Measurements from ENCODE around the gene CDADC1.
A peak's percentile ranks its signal among the peaks of the same experiment; 100 is the strongest.

Gene CDADC1

GRCh38 chr13:49300739-49301589 lies 53.2 kb downstream of the CDADC1 start:
- ChIA-PET POLR2A (no interaction called here), CTCF (interaction anchor here (0.7 to 9.5 kb wide), 24 partner anchors 10 to 458 kb away, joined by 3 to 115 read pairs (median 5); partner anchors contain the start of genes CAB39L and SETDB2)
- DNase-seq (ENCODE audit: low read depth, low spot score): no peak
- no peak overlapping the region for H3K4me3 ChIP-seq (ENCODE audit: low read depth, low read length)
- peak; percentile 76 for TF ChIP-seq CTCF (IDR thresholded peaks at IDR 0.05; ENCODE audit: insufficient read depth, low read length, missing control alignments)

GRCh38 chr13:49302222-49302621 lies 54.5 kb downstream of the CDADC1 start:
- POLR2A ChIA-PET: no interaction called here
- TF ChIP-seq CTCF (IDR thresholded peaks at IDR 0.05; ENCODE audit: insufficient read depth, low read length, missing control alignments): no peak
- no peak for DNase-seq (ENCODE audit: low read depth, low spot score)
- no peak overlapping the region for H3K4me3 ChIP-seq (ENCODE audit: low read depth, low read length)
- CTCF ChIA-PET: interaction anchor here (1.1 to 9.5 kb wide), 11 partner anchors 8 to 306 kb away, joined by 3 to 115 read pairs (median 11); partner anchors contain the start of genes CAB39L and SETDB2

GRCh38 chr13:49302817-49303216 lies 55.1 kb downstream of the CDADC1 start:
- no peak overlapping the region for H3K4me3 ChIP-seq (ENCODE audit: low read depth, low read length)
- ChIA-PET POLR2A (no interaction called here), CTCF (interaction anchor here (0.6 to 9.5 kb wide), 11 partner anchors 9 to 305 kb away, joined by 3 to 115 read pairs (median 11); partner anchors contain the start of genes CAB39L and SETDB2)
- no peak for DNase-seq (ENCODE audit: low read depth, low spot score)
- no peak for TF ChIP-seq CTCF (IDR thresholded peaks at IDR 0.05; ENCODE audit: insufficient read depth, low read length, missing control alignments)

GRCh38 chr13:49303533-49304252 lies 56.0 kb downstream of the CDADC1 start:
- POLR2A ChIA-PET: no interaction called here
- no peak for TF ChIP-seq CTCF (IDR thresholded peaks at IDR 0.05; ENCODE audit: insufficient read depth, low read length, missing control alignments)
- no peak for DNase-seq (ENCODE audit: low read depth, low spot score)
- H3K4me3 ChIP-seq (ENCODE audit: low read depth, low read length): no peak overlapping the region
- CTCF ChIA-PET: interaction anchor here (1.1 to 9.5 kb wide), 7 partner anchors 8 to 304 kb away, joined by 3 to 115 read pairs (median 13); partner anchors contain the start of genes CAB39L and SETDB2

GRCh38 chr13:49304356-49304755 lies 56.6 kb downstream of the CDADC1 start:
- no peak for DNase-seq (ENCODE audit: low read depth, low spot score)
- no peak for TF ChIP-seq CTCF (IDR thresholded peaks at IDR 0.05; ENCODE audit: insufficient read depth, low read length, missing control alignments)
- POLR2A ChIA-PET: no interaction called here
- no peak overlapping the region for H3K4me3 ChIP-seq (ENCODE audit: low read depth, low read length)
- CTCF ChIA-PET: interaction anchor here (1.0 to 2.4 kb wide), 2 partner anchors 131 to 304 kb away, joined by 4 to 13 read pairs; no protein-coding TSS in a partner anchor
